ENCODE data around the gene SFT2D2. TPM values are rescaled to one million over a fixed set of nuclear protein-coding genes. Genes with fewer than 3 reads are reported as not detected.

The SFT2D2 gene
- polyA plus RNA-seq, 1 of the 3 experiments (the other 2 are of a cell fraction), result 9.3 TPM

GRCh38 chr1:168217664-168218063, 8.1 kb upstream of the SFT2D2 start:
- Histone ChIP-seq H3F3A (replicated peaks; ENCODE audit: insufficient read depth) (no peaks in the 10 kb centered on the region), H3K9me2 (no peaks in the 10 kb centered on the region), H2AFZ (ENCODE audit: low read depth) (no peak overlapping the region), H3K4me2 (no peak overlapping the region), H4K20me1 (ENCODE audit: insufficient read depth) (no peaks in the 10 kb centered on the region), H3K79me2 (ENCODE audit: insufficient read depth) (no peaks in the 10 kb centered on the region), H3K27ac (ENCODE audit: low read depth in 2 of 2, low read length in 1 of 2) (no peak overlapping the region), H3K4me3 (ENCODE audit: low read depth in 2 of 2, low read length in 1 of 2) (no peak overlapping the region), H3K27me3 (ENCODE audit: insufficient read depth) (no peaks in the 10 kb centered on the region), H3K4me1 (ENCODE audit: control insufficient read depth in 1 of 2, insufficient read depth in 2 of 2, low read depth in 1 of 2, low read length in 1 of 2) (no peaks in the 10 kb centered on the region), H3K9ac (no peak overlapping the region), H3K36me3 (replicated peaks in 1 of 2; ENCODE audit: control insufficient read depth in 1 of 2, insufficient read depth in 2 of 2, low read length in 1 of 2) (no peaks in the 10 kb centered on the region), H3K9me3 (no peaks in the 10 kb centered on the region)
- DNase-seq, result no peak
- ChIA-PET POLR2A (no interaction called here), CTCF (interaction anchor here (1.0 to 1.1 kb wide), 2 partner anchors 119 to 136 kb away, joined by 3 read pairs; no protein-coding TSS in a partner anchor)
- TF ChIP-seq ELF1 (IDR thresholded peaks at IDR 0.05) (no peak), CTCF (IDR thresholded peaks at IDR 0.05) (no peak), EZH2phosphoT487 (IDR thresholded peaks at IDR 0.05; ENCODE audit: borderline replicate concordance, low read depth) (no peak), NRF1 (IDR thresholded peaks at IDR 0.05; ENCODE audit: low read depth, low read length) (no peak), MAX (IDR thresholded peaks at IDR 0.05; ENCODE audit: low read depth) (no peak), RFX5 (IDR thresholded peaks at IDR 0.05; ENCODE audit: low read length) (no peak), RXRA (IDR thresholded peaks at IDR 0.05; ENCODE audit: borderline replicate concordance, low read depth) (no peak), SMC3 (IDR thresholded peaks at IDR 0.05; ENCODE audit: low read depth, low read length) (no peak), SIN3A (IDR thresholded peaks at IDR 0.05; ENCODE audit: borderline replicate concordance, low read depth, low read length) (no peak), POLR2AphosphoS5 (IDR thresholded peaks at IDR 0.05; ENCODE audit: low read depth, low read length) (no peak), MEF2A (IDR thresholded peaks at IDR 0.05; ENCODE audit: borderline replicate concordance, low read depth) (no peak), YY1 (IDR thresholded peaks at IDR 0.05; ENCODE audit: low read depth) (no peak), USF1 (IDR thresholded peaks at IDR 0.05; ENCODE audit: borderline replicate concordance, low read depth) (no peak), JUND (IDR thresholded peaks at IDR 0.05) (no peak), TEAD4 (IDR thresholded peaks at IDR 0.05; ENCODE audit: borderline replicate concordance, insufficient read depth) (no peak), TCF12 (IDR thresholded peaks at IDR 0.05) (no peak), PBX3 (IDR thresholded peaks at IDR 0.05) (no peak), IRF3 (IDR thresholded peaks at IDR 0.05; ENCODE audit: low read depth, low read length) (no peak), TAF1 (IDR thresholded peaks at IDR 0.05; ENCODE audit: borderline replicate concordance, low read depth, low read length) (no peak), RCOR1 (IDR thresholded peaks at IDR 0.05; ENCODE audit: low read length) (no peak)
- WGBS (ENCODE audit: low lambda C conversion rate), result 96% methylated on average over 4 of the region's 4 CpGs
